ENCODE data around the gene TAC3.

Gene TAC3

DNA sequence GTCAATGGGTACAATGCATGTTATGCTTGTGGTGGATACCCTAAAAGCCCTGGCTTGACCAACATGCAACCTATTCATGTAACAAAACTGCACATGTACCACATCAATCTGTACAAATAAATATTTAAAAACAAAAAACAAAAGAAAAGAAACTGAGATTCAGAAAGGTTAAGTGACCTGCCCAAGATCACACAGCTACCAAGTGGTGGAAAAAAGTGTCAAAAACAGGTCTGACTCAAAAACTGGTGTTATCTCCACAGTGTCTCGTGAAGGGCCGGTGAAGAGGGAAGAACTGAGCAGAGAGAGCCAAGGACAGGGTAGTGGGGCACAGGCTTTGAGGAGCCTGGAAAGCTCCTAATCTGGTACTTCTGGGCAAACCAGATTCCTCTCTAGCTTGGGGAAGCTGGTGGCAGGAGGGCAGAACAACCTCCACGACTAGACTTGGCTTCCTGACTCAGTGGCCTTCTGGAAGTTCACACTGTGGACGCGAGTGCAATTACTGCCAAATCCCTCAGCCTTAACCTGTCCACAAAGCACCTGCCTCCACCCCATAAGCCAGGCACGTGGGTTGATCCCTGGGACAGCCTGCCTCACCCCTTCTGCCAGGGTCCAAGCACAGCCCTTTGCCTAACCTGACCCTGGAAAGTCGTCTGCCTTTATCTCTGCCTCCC lies 25.5 kb downstream of the TAC3 start:
- Histone ChIP-seq H3K79me2 (ENCODE audit: insufficient read depth, low read length) (no peaks in the 10 kb centered on the region), H3K27me3 (ENCODE audit: insufficient read depth, low read length, poor library complexity) (no peaks in the 10 kb centered on the region), H3K36me3 (ENCODE audit: insufficient read depth, low read length) (0 out of 2 replicates have a peak, but pooled peaks cover 6% of the 10 kb centered on the region), H3K4me2 (ENCODE audit: insufficient read depth, low read length) (no peak overlapping the region), H3K4me1 (ENCODE audit: insufficient read depth, low read length) (peaks cover 8% of the 10 kb centered on the region), H4K20me1 (ENCODE audit: insufficient read depth, low read length) (no peaks in the 10 kb centered on the region), H3K9me3 (ENCODE audit: insufficient read depth, low read length, severe bottlenecking) (no peaks in the 10 kb centered on the region), H3K27ac (ENCODE audit: low read length) (no peak overlapping the region), H3K4me3 (ENCODE audit: low read depth in 1 of 2, low read length in 2 of 2) (no peak overlapping the region), H3K9ac (ENCODE audit: low read depth, low read length) (no peak overlapping the region), H2AFZ (ENCODE audit: low read depth, low read length) (no peak overlapping the region)
- DNase-seq = no peak
- TF ChIP-seq EZH2 (IDR thresholded peaks at IDR 0.05; ENCODE audit: borderline replicate concordance, low read depth, low read length, severe bottlenecking) = no peak
- TF ChIP-seq, protein P1, sequence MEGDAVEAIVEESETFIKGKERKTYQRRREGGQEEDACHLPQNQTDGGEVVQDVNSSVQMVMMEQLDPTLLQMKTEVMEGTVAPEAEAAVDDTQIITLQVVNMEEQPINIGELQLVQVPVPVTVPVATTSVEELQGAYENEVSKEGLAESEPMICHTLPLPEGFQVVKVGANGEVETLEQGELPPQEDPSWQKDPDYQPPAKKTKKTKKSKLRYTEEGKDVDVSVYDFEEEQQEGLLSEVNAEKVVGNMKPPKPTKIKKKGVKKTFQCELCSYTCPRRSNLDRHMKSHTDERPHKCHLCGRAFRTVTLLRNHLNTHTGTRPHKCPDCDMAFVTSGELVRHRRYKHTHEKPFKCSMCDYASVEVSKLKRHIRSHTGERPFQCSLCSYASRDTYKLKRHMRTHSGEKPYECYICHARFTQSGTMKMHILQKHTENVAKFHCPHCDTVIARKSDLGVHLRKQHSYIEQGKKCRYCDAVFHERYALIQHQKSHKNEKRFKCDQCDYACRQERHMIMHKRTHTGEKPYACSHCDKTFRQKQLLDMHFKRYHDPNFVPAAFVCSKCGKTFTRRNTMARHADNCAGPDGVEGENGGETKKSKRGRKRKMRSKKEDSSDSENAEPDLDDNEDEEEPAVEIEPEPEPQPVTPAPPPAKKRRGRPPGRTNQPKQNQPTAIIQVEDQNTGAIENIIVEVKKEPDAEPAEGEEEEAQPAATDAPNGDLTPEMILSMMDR (IDR thresholded peaks at IDR 0.05; ENCODE audit: borderline replicate concordance, extremely low read depth, low read length, poor library complexity, severe bottlenecking) = no peak
- ATAC-seq (ENCODE audit: insufficient read depth, low read depth) = no peak

DNA sequence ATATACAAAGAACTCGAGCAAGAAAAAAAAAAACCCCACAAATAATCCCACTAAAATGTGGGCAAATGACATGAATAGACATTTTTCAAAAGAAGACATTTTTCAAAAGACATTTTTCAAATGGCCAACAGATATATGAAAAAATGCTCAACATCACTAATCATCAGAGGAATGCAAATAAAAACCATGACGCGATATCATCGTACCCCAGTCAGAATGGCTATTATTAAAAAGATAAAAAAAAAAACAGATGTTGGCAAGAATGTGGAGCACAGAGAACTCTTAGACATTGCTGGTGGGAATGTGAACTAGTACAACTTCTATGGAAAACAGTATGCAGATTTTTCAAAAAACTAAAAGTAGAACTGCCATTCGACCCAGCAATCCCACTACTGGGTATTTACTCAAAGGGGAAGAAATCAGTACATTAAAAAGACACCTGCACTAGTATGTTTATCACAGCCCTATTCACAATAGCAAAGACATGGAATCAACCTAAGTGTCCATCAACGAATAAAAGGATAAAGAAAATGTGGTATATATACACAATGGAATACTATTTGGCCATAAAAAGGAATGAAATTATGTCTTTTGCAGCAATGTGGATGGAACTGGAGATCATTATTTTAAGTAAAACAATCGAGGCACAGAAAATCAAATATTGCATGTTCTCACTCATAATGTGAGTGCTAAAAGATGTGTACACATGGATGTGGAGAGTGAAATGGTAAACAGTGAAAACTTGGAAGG lies 26.3 kb downstream of the TAC3 start:
- no peaks in the 10 kb centered on the region for H4K20me1 ChIP-seq (ENCODE audit: insufficient read depth, low read length)
- H3K36me3 ChIP-seq (ENCODE audit: insufficient read depth, low read length) = 0 out of 2 replicates have a peak, but pooled peaks cover under 1% of the 10 kb centered on the region
- H3K9me3 ChIP-seq (ENCODE audit: insufficient read depth, low read length, severe bottlenecking) = no peaks in the 10 kb centered on the region
- no peaks in the 10 kb centered on the region for H3K27me3 ChIP-seq (ENCODE audit: insufficient read depth, low read length, poor library complexity)
- H3K4me2 ChIP-seq (ENCODE audit: insufficient read depth, low read length) = no peak overlapping the region
- TF ChIP-seq, protein P1 (IDR thresholded peaks at IDR 0.05; ENCODE audit: borderline replicate concordance, extremely low read depth, low read length, poor library complexity, severe bottlenecking) = no peak
- TF ChIP-seq EZH2 (IDR thresholded peaks at IDR 0.05; ENCODE audit: borderline replicate concordance, low read depth, low read length, severe bottlenecking) = no peak
- no peak overlapping the region for H3K9ac ChIP-seq (ENCODE audit: low read depth, low read length)
- peaks cover 8% of the 10 kb centered on the region for H3K4me1 ChIP-seq (ENCODE audit: insufficient read depth, low read length)
- H3K27ac ChIP-seq (ENCODE audit: low read length) = no peak overlapping the region
- no peak for DNase-seq
- H3K79me2 ChIP-seq (ENCODE audit: insufficient read depth, low read length) = no peaks in the 10 kb centered on the region
- ATAC-seq (ENCODE audit: insufficient read depth, low read depth) = no peak
- no peak overlapping the region for H2AFZ ChIP-seq (ENCODE audit: low read depth, low read length)
- no peak overlapping the region for H3K4me3 ChIP-seq (ENCODE audit: low read depth in 1 of 2, low read length in 2 of 2)

DNA sequence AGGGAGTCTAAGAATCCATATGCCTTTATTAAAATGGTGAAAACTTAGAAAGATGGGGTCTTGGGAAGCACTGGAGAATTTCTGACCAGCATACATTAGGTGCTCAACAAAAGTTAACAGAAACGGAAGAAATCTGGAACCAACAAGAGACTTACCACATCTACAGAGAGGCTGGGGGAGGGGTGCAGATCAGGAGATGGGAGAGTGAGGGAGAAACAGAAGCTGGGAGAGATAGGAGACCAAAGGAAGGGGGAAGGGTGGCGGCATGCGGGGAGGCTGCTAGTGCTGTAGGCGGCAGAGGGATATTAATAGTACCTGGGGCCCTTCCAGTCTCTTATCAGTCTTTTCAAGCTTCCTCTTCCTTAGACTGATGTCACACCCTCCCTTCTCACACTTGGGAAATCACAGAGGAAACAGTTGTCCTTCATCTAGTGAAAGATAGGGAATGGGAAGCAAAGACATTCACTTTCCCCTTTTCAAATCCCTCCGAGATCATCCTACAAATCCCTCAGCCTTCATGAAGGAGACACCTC lies 28.1 kb downstream of the TAC3 start:
- Histone ChIP-seq H2AFZ (ENCODE audit: low read depth, low read length) (no peak overlapping the region), H3K27ac (ENCODE audit: low read length) (no peak overlapping the region), H3K36me3 (ENCODE audit: insufficient read depth, low read length) (no peaks in the 10 kb centered on the region), H3K4me1 (ENCODE audit: insufficient read depth, low read length) (peaks cover 8% of the 10 kb centered on the region), H3K9ac (ENCODE audit: low read depth, low read length) (no peak overlapping the region), H3K4me3 (ENCODE audit: low read depth in 1 of 2, low read length in 2 of 2) (no peak overlapping the region), H4K20me1 (ENCODE audit: insufficient read depth, low read length) (no peaks in the 10 kb centered on the region), H3K4me2 (ENCODE audit: insufficient read depth, low read length) (no peak overlapping the region), H3K79me2 (ENCODE audit: insufficient read depth, low read length) (no peaks in the 10 kb centered on the region), H3K9me3 (ENCODE audit: insufficient read depth, low read length, severe bottlenecking) (no peaks in the 10 kb centered on the region), H3K27me3 (ENCODE audit: insufficient read depth, low read length, poor library complexity) (no peaks in the 10 kb centered on the region)
- TF ChIP-seq, protein P1 (IDR thresholded peaks at IDR 0.05; ENCODE audit: borderline replicate concordance, extremely low read depth, low read length, poor library complexity, severe bottlenecking) = no peak
- TF ChIP-seq EZH2 (IDR thresholded peaks at IDR 0.05; ENCODE audit: borderline replicate concordance, low read depth, low read length, severe bottlenecking) = no peak
- ATAC-seq (ENCODE audit: insufficient read depth, low read depth) (no peak), DNase-seq (no peak)
